Calu3 (cell line): ENCODE data around the gene ATOH7. TPM values are rescaled to one million over a fixed set of nuclear protein-coding genes. Genes with fewer than 3 reads are reported as not detected.

Experiments
- BruUV-seq: library from RNA; stranded (reverse); fragments of 400-500 nt; replicated peaks from 2 replicates; lab custom pipeline; 2021; lab: Mats Ljungman, UMichigan
- CTCF ChIA-PET: fragments of 300-600 bp; sonication (Branson Sonifier 250); formaldehyde crosslinking; loops from one replicate; lab custom pipeline; 2022; ENCODE audit warnings: antibody characterized with exemption; lab: Charles Lee
- DNase-seq: peaks from one replicate; pipeline ENCODE4 v3.0.0; 2022
- H3K27ac Mint-ChIP-seq: one replicate; pipeline ENCODE4 v1.8.0; 2022; ENCODE audit warnings: mixed read lengths; ENCODE audit not compliant: unreplicated experiment
- H3K27me3 Mint-ChIP-seq: one replicate; pipeline ENCODE4 v1.8.0; 2022; ENCODE audit warnings: mixed read lengths; ENCODE audit not compliant: unreplicated experiment
- H3K36me3 Mint-ChIP-seq: one replicate; pipeline ENCODE4 v1.8.0; 2022; ENCODE audit warnings: mild to moderate bottlenecking, moderate library complexity, mixed read lengths; ENCODE audit not compliant: insufficient read depth, unreplicated experiment
- H3K4me1 Mint-ChIP-seq: one replicate; pipeline ENCODE4 v1.8.0; 2022; ENCODE audit warnings: mild to moderate bottlenecking, low read depth, mixed read lengths; ENCODE audit not compliant: unreplicated experiment
- H3K4me3 Mint-ChIP-seq: one replicate; pipeline ENCODE4 v1.8.0; 2022; ENCODE audit warnings: mild to moderate bottlenecking, low read depth, moderate library complexity, mixed read lengths; ENCODE audit not compliant: unreplicated experiment
- H3K9me3 Mint-ChIP-seq: one replicate; pipeline ENCODE4 v1.8.0; 2022; ENCODE audit warnings: low read depth, mixed read lengths; ENCODE audit not compliant: unreplicated experiment
- CTCF ChIP-seq: fragments of 200-600 bp; IDR thresholded peaks from one replicate; pipeline ENCODE4 v1.8.0; 2022; ENCODE audit warnings: antibody characterized with exemption; ENCODE audit not compliant: unreplicated experiment
- intact Hi-C: fragments of 100-400 bp; cut with micrococcal nuclease; formaldehyde crosslinking; loops from one replicate; pipeline ENCODE4 v1.10.0; 2022; ENCODE audit not compliant: unreplicated experiment
- total RNA-seq: library from RNA; stranded (reverse); gene quantifications from 2 replicates; pipeline ENCODE4 v1.2.3, GENCODE V29; 2022

Gene ATOH7
- total RNA-seq, 1 experiment from 2014 or later: not detected

DNA sequence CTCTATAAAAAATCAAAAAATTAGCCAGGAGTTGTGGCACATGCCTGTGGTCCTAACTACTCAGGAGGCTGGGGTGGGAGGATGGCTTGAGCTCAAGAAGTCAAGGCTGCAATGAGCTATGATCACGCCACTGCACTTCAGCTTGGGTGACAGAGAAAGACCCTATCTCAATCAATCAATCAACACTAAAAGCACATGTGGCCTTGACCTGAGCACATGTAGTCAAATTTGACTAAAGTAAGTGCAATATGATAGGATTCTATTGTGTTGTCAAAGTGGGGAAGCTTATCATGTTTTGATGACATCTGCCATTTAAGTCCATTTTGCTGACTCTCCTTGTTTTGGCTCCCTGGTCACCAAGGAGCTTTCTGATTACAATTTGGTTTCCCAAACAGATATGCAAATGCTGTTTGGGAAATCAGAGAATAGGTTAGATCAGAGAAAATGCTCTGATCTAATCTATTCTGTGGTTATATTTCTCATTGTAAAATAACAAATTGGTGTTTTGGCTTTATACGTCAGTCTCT lies 43.8 kb upstream of the ATOH7 start:
- Mint-ChIP-seq H3K4me1 (peaks cover 10% of the 10 kb centered on the region), H3K4me3 (no peak overlapping the region), H3K27ac (no peak overlapping the region), H3K36me3 (peaks cover 4% of the 10 kb centered on the region), H3K27me3 (no peaks in the 10 kb centered on the region), H3K9me3 (peaks cover 6% of the 10 kb centered on the region)
- TF ChIP-seq CTCF: no peak
- intact Hi-C loops: no loop called here
- DNase-seq: no peak
- BruUV-seq: no TSS peak
- CTCF ChIA-PET: interaction anchor here (0.7 kb wide), 1 partner anchor 23 kb away, joined by 5 read pairs; no protein-coding TSS in a partner anchor

- BruUV-seq: no TSS peak
- Mint-ChIP-seq H3K27me3 (peaks cover 12% of the 10 kb centered on the region), H3K4me3 (no peak overlapping the region), H3K9me3 (peaks cover 6% of the 10 kb centered on the region), H3K4me1 (peaks cover 10% of the 10 kb centered on the region), H3K27ac (no peak overlapping the region), H3K36me3 (no peaks in the 10 kb centered on the region)
- TF ChIP-seq CTCF: no peak
- intact Hi-C loops: no loop called here
- CTCF ChIA-PET: no interaction called here
- no peak for DNase-seq
Observed at GRCh38 chr10:68272833-68273232, 40.9 kb upstream of the ATOH7 start.

- Mint-ChIP-seq H3K4me3 (no peak overlapping the region), H3K4me1 (peaks cover 10% of the 10 kb centered on the region), H3K36me3 (no peaks in the 10 kb centered on the region), H3K9me3 (no peaks in the 10 kb centered on the region), H3K27me3 (peaks cover 12% of the 10 kb centered on the region), H3K27ac (no peak overlapping the region)
- no peak for DNase-seq
- no peak for TF ChIP-seq CTCF
- no TSS peak for BruUV-seq
- intact Hi-C loops: no loop called here
- CTCF ChIA-PET: interaction anchor here (0.6 kb wide), 1 partner anchor 62 kb away, joined by 3 read pairs; no protein-coding TSS in a partner anchor
Observed at GRCh38 chr10:68271196-68271882, 39.4 kb upstream of the ATOH7 start.

GRCh38 chr10:68269562-68270290 lies 37.8 kb upstream of the ATOH7 start:
- Mint-ChIP-seq H3K27me3 (peaks cover 12% of the 10 kb centered on the region), H3K9me3 (no peaks in the 10 kb centered on the region), H3K4me1 (peaks cover 10% of the 10 kb centered on the region), H3K36me3 (no peaks in the 10 kb centered on the region), H3K27ac (no peak overlapping the region), H3K4me3 (no peak overlapping the region)
- no peak for TF ChIP-seq CTCF
- no TSS peak for BruUV-seq
- CTCF ChIA-PET: no interaction called here
- DNase-seq: no peak
- intact Hi-C loops: no loop called here
